ENCODE measurements around the gene FBRS. TPM values are rescaled to one million over a fixed set of nuclear protein-coding genes. Genes with fewer than 3 reads are reported as not detected.
"Not testable (repeated sequence)": the region's sequence is repeated elsewhere in the genome, so short reads cannot be mapped to it uniquely, and the experiment has no call there.

The FBRS gene
- total and polyA plus RNA-seq, 3 experiments from 2014 or later, result 7.1 to 124 (median 115) TPM

GRCh38 chr16:30688701-30689100 lies 30.5 kb downstream of the FBRS start:
- Histone ChIP-seq H3K36me3 (ENCODE audit: insufficient read depth, low read length) (no peaks in the 10 kb centered on the region), H3K9me3 (ENCODE audit: low read length) (no peaks in the 10 kb centered on the region), H3K27me3 (ENCODE audit: insufficient read depth, low read length, poor library complexity, severe bottlenecking) (no peaks in the 10 kb centered on the region), H3K4me3 (ENCODE audit: low read length) (no peak overlapping the region), H3K4me1 (ENCODE audit: insufficient read depth, low read length) (peaks cover 4% of the 10 kb centered on the region), H3K27ac (ENCODE audit: low read depth, low read length) (no peak overlapping the region)
- Mint-ChIP-seq H3K27me3 (no peaks in the 10 kb centered on the region), H3K4me1 (peaks cover 2 to 8% (median 6%) of the 10 kb centered on the region in 3 donors), H3K36me3 (no peaks in the 10 kb centered on the region), H3K9me3 (no peaks in the 10 kb centered on the region), H3K4me3 (no peak overlapping the region), H3K27ac (no peak overlapping the region)
- no peak for DNase-seq
- ChIA-PET POLR2A (no interaction called here), CTCF (no interaction called here)

GRCh38 chr16:30691907-30692306 lies 33.7 kb downstream of the FBRS start:
- Histone ChIP-seq H3K27ac (ENCODE audit: low read depth, low read length) (no peak overlapping the region), H3K9me3 (ENCODE audit: low read length) (no peaks in the 10 kb centered on the region), H3K27me3 (ENCODE audit: insufficient read depth, low read length, poor library complexity, severe bottlenecking) (no peaks in the 10 kb centered on the region), H3K4me1 (ENCODE audit: insufficient read depth, low read length) (peaks cover 6% of the 10 kb centered on the region), H3K4me3 (ENCODE audit: low read length) (no peak overlapping the region), H3K36me3 (ENCODE audit: insufficient read depth, low read length) (no peaks in the 10 kb centered on the region)
- CTCF ChIA-PET, result interaction anchor here (1.2 to 4.0 kb wide), 4 partner anchors 31 to 55 kb away, joined by 4 to 20 read pairs (median 7); partner anchors contain the start of gene PRR14
- Mint-ChIP-seq H3K9me3 (no peaks in the 10 kb centered on the region), H3K27me3 (no peaks in the 10 kb centered on the region), H3K36me3 (no peaks in the 10 kb centered on the region), H3K27ac (peak overlapping the region in 2 of 8 donors; percentile 15 to 83), H3K4me3 (no peak overlapping the region), H3K4me1 (peaks cover 6 to 15% (median 11%) of the 10 kb centered on the region in 3 donors)
- no peak for DNase-seq
- POLR2A ChIA-PET, result no interaction called here

- POLR2A ChIA-PET, result interaction anchor here (0.6 kb wide), 1 partner anchor 221 kb away, joined by 5 read pairs; no protein-coding TSS in a partner anchor
- Mint-ChIP-seq H3K27ac (peak overlapping the region in 2 of 8 donors; percentile 51 to 83), H3K4me1 (peaks cover 11 to 20% (median 14%) of the 10 kb centered on the region in 3 donors), H3K9me3 (no peaks in the 10 kb centered on the region), H3K4me3 (no peak overlapping the region), H3K36me3 (no peaks in the 10 kb centered on the region), H3K27me3 (no peaks in the 10 kb centered on the region)
- H3K9me3 ChIP-seq (ENCODE audit: low read length), result no peaks in the 10 kb centered on the region
- no peak overlapping the region for H3K27ac ChIP-seq (ENCODE audit: low read depth, low read length)
- H3K4me3 ChIP-seq (ENCODE audit: low read length), result no peak overlapping the region
- CTCF ChIA-PET, result interaction anchor here (0.7 to 4.0 kb wide), 6 partner anchors 33 to 273 kb away, joined by 3 to 37 read pairs (median 4); partner anchors contain the start of genes FBRS and PRR14
- H3K27me3 ChIP-seq (ENCODE audit: insufficient read depth, low read length, poor library complexity, severe bottlenecking), result no peaks in the 10 kb centered on the region
- DNase-seq, result no peak
- peaks cover 12% of the 10 kb centered on the region for H3K4me1 ChIP-seq (ENCODE audit: insufficient read depth, low read length)
- H3K36me3 ChIP-seq (ENCODE audit: insufficient read depth, low read length), result no peaks in the 10 kb centered on the region
Measured at GRCh38 chr16:30692396-30693064, 34.3 kb downstream of the FBRS start.

DNA sequence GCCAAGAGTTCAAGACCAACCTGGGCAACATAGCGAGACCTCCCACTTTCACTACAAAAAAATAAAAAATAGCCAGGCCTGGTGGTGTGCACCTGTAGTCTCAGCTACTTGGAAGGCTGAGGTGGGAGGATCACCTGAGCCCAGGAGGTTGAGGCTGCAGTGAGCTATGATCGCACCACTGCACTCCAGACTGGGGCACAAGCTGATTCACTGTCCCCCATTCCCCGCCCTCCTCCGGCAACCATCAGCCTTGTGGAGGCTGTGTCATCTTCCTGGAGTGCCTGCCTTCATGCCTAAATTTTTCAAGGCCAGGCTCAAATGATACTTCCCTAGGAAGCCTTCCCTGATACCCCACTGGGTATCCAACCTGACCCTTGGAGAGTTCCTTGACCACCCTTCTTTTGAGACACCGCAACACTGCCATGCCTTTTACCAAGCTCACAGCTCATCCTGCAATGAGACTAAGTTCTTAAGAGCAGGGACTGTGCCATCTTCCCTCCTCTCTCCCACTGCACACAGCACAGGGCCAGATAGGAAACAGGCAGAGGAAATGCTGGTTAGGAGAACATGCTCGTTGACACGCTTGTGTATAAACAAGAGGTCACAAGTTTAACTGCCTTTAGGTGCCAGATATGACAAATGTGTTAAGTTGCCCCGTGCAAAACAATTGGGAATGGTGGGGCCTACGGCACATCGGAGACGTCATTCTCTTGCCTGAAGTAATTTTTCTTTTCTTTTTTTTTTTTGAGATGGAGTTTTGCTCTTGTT lies 36.9 kb downstream of the FBRS start:
- Mint-ChIP-seq H3K4me1 (peaks cover 27 to 40% (median 28%) of the 10 kb centered on the region in 3 donors), H3K27ac (peak overlapping the region in 1 of 8 donors; percentile 67)

GRCh38 chr16:30696646-30697045 lies 38.4 kb downstream of the FBRS start:
- H3K27ac ChIP-seq (ENCODE audit: low read depth, low read length); H3K9me3 Mint-ChIP-seq; H3K4me3 ChIP-seq (ENCODE audit: low read length); H3K27me3 Mint-ChIP-seq; H3K9me3 ChIP-seq (ENCODE audit: low read length); H3K27me3 ChIP-seq (ENCODE audit: insufficient read depth, low read length, poor library complexity, severe bottlenecking); DNase-seq: not testable (repeated sequence)
- Mint-ChIP-seq H3K36me3 (peaks cover 0 to 26% (median 3%) of the 10 kb centered on the region in 3 donors), H3K27ac (peak overlapping the region in 1 of 8 donors; percentile 98), H3K4me3 (peak overlapping the region in 1 of 7 donors; percentile 54), H3K4me1 (peaks cover 32 to 50% (median 38%) of the 10 kb centered on the region in 3 donors)
- peaks cover 13% of the 10 kb centered on the region for H3K36me3 ChIP-seq (ENCODE audit: insufficient read depth, low read length)
- CTCF ChIA-PET, result interaction anchor here (0.7 to 2.5 kb wide), 5 partner anchors 37 to 221 kb away, joined by 3 to 21 read pairs (median 5); partner anchors contain the start of genes FBRS and PRR14
- POLR2A ChIA-PET, result interaction anchor here (0.7 to 1.8 kb wide), 4 partner anchors 38 to 288 kb away, joined by 4 to 18 read pairs (median 8); partner anchors contain the start of genes FBRS, HSD3B7 and ZNF689
- peaks cover 34% of the 10 kb centered on the region for H3K4me1 ChIP-seq (ENCODE audit: insufficient read depth, low read length)

More for the DNA sequence above, 36.9 kb downstream of the FBRS start:
- Mint-ChIP-seq H3K9me3 (peaks cover 0 to 2% (median 0%) of the 10 kb centered on the region in 5 donors), H3K27me3 (peaks cover 0 to 3% of the 10 kb centered on the region in 2 donors), H3K4me3 (peak overlapping the region in 1 of 7 donors; percentile 25), H3K36me3 (peaks cover 0 to 15% (median 0%) of the 10 kb centered on the region in 3 donors)
- POLR2A ChIA-PET, result interaction anchor here (0.7 to 1.9 kb wide), 3 partner anchors 34 to 141 kb away, joined by 4 to 16 read pairs (median 12); partner anchors contain the start of gene FBRS
- Histone ChIP-seq H3K9me3 (ENCODE audit: low read length) (no peaks in the 10 kb centered on the region), H3K4me1 (ENCODE audit: insufficient read depth, low read length) (peaks cover 26% of the 10 kb centered on the region), H3K27ac (ENCODE audit: low read depth, low read length) (no peak overlapping the region), H3K27me3 (ENCODE audit: insufficient read depth, low read length, poor library complexity, severe bottlenecking) (no peaks in the 10 kb centered on the region), H3K4me3 (ENCODE audit: low read length) (no peak overlapping the region), H3K36me3 (ENCODE audit: insufficient read depth, low read length) (peaks cover 5% of the 10 kb centered on the region)
- DNase-seq, result no peak
- CTCF ChIA-PET, result interaction anchor here (0.7 to 4.0 kb wide), 7 partner anchors 12 to 265 kb away, joined by 3 to 37 read pairs (median 11); partner anchors contain the start of genes DCTPP1, FBRS and PRR14

GRCh38 chr16:30697264-30698138 lies 39.3 kb downstream of the FBRS start:
- ChIA-PET CTCF (interaction anchor here (0.7 to 2.5 kb wide), 9 partner anchors 38 to 268 kb away, joined by 3 to 21 read pairs (median 3); partner anchors contain the start of genes DCTPP1, FBRS and PRR14), POLR2A (interaction anchor here (0.9 to 1.8 kb wide), 4 partner anchors 37 to 87 kb away, joined by 6 to 18 read pairs (median 10); partner anchors contain the start of genes FBRS and ZNF689)
- Histone ChIP-seq H3K4me1 (ENCODE audit: insufficient read depth, low read length) (peaks cover 34% of the 10 kb centered on the region), H3K27ac (ENCODE audit: low read depth, low read length) (peak overlapping the region; percentile 98), H3K36me3 (ENCODE audit: insufficient read depth, low read length) (peaks cover 13% of the 10 kb centered on the region), H3K4me3 (ENCODE audit: low read length) (peak overlapping the region; percentile 84), H3K27me3 (ENCODE audit: insufficient read depth, low read length, poor library complexity, severe bottlenecking) (no peaks in the 10 kb centered on the region), H3K9me3 (ENCODE audit: low read length) (no peaks in the 10 kb centered on the region)
- H3K4me3 Mint-ChIP-seq, result peak overlapping the region; percentile 95 to 99 (median 97)
- H3K9me3 Mint-ChIP-seq, result peaks cover 0 to 2% (median 0%) of the 10 kb centered on the region in 5 donors
- H3K27me3 Mint-ChIP-seq, result peaks cover 0 to 3% of the 10 kb centered on the region in 2 donors
- H3K4me1 Mint-ChIP-seq, result peaks cover 31 to 49% (median 38%) of the 10 kb centered on the region in 3 donors
- peaks cover 0 to 30% (median 3%) of the 10 kb centered on the region in 3 donors for H3K36me3 Mint-ChIP-seq
- no peak for DNase-seq
- peak overlapping the region; percentile 98 to 100 (median 100) for H3K27ac Mint-ChIP-seq

All from CD8-positive, alpha-beta memory T cell (primary cell).